ENCODE results near the gene RFC1. TPM values are rescaled to one million over a fixed set of nuclear protein-coding genes. Genes with fewer than 3 reads are reported as not detected.

Gene RFC1
- total RNA-seq, 1 donor from 2014 or later: 123 TPM

- H3K4me3 Mint-ChIP-seq: no peak overlapping the region
- Histone ChIP-seq H2AFZ (replicated peaks) (no peak overlapping the region), H3K4me2 (no peak overlapping the region), H4K20me1 (ENCODE audit: low read depth) (no peaks in the 10 kb centered on the region), H3K27ac (no peak overlapping the region), H3K79me2 (ENCODE audit: low read depth) (no peaks in the 10 kb centered on the region), H3K4me1 (no peaks in the 10 kb centered on the region), H3F3A (ENCODE audit: low read depth) (no peaks in the 10 kb centered on the region), H3K27me3 (no peaks in the 10 kb centered on the region), H3K4me3 (no peak overlapping the region), H3K9me3 (ENCODE audit: low read depth) (no peaks in the 10 kb centered on the region), H3K9ac (no peak overlapping the region), H3K36me3 (no peaks in the 10 kb centered on the region)
- no peaks in the 10 kb centered on the region for H3K9me3 Mint-ChIP-seq
- no peaks in the 10 kb centered on the region for H3K4me1 Mint-ChIP-seq
- no peak overlapping the region for H3K27ac Mint-ChIP-seq
- H3K36me3 Mint-ChIP-seq: no peaks in the 10 kb centered on the region
- DNase-seq (ENCODE audit: low spot score): no peak
- TF ChIP-seq EZH2 (IDR thresholded peaks at IDR 0.05): no peak
- no peak for TF ChIP-seq CTCF (IDR thresholded peaks at IDR 0.05)
- TF ChIP-seq EZH2phosphoT487 (IDR thresholded peaks at IDR 0.05): no peak
- H3K27me3 Mint-ChIP-seq (ENCODE audit: insufficient read depth, low read depth): no peaks in the 10 kb centered on the region
Observed at GRCh38 chr4:39394706-39395105, 28.5 kb upstream of the RFC1 start.

- H3K79me2 ChIP-seq (ENCODE audit: low read depth): no peaks in the 10 kb centered on the region
- no peaks in the 10 kb centered on the region for H3F3A ChIP-seq (ENCODE audit: low read depth)
- H3K4me3 Mint-ChIP-seq: no peak overlapping the region
- H4K20me1 ChIP-seq (ENCODE audit: low read depth): no peaks in the 10 kb centered on the region
- H3K4me1 ChIP-seq: no peaks in the 10 kb centered on the region
- no peak overlapping the region for H3K27ac ChIP-seq
- H3K9me3 Mint-ChIP-seq: no peaks in the 10 kb centered on the region
- TF ChIP-seq CTCF (IDR thresholded peaks at IDR 0.05): no peak
- no peak for TF ChIP-seq EZH2 (IDR thresholded peaks at IDR 0.05)
- no peak for TF ChIP-seq EZH2phosphoT487 (IDR thresholded peaks at IDR 0.05)
- peak overlapping the region; percentile 31 for H2AFZ ChIP-seq (replicated peaks)
- no peak for DNase-seq (ENCODE audit: low spot score)
- H3K27ac Mint-ChIP-seq: no peak overlapping the region
- H3K27me3 ChIP-seq: no peaks in the 10 kb centered on the region
- H3K4me2 ChIP-seq: no peak overlapping the region
- H3K9me3 ChIP-seq (ENCODE audit: low read depth): no peaks in the 10 kb centered on the region
- no peak overlapping the region for H3K9ac ChIP-seq
- H3K4me1 Mint-ChIP-seq: no peaks in the 10 kb centered on the region
- H3K36me3 Mint-ChIP-seq: no peaks in the 10 kb centered on the region
- no peaks in the 10 kb centered on the region for H3K36me3 ChIP-seq
- H3K27me3 Mint-ChIP-seq (ENCODE audit: insufficient read depth, low read depth): no peaks in the 10 kb centered on the region
- no peak overlapping the region for H3K4me3 ChIP-seq
Observed at GRCh38 chr4:39390603-39391002, 24.4 kb upstream of the RFC1 start.

- no peaks in the 10 kb centered on the region for H3K9me3 ChIP-seq (ENCODE audit: low read depth)
- H3K36me3 ChIP-seq: no peaks in the 10 kb centered on the region
- H3K27me3 ChIP-seq: no peaks in the 10 kb centered on the region
- no peaks in the 10 kb centered on the region for H3K36me3 Mint-ChIP-seq
- peak; percentile 20 for DNase-seq (ENCODE audit: low spot score)
- no peak overlapping the region for H3K9ac ChIP-seq
- H2AFZ ChIP-seq (replicated peaks): peak overlapping the region; percentile 94
- H4K20me1 ChIP-seq (ENCODE audit: low read depth): no peaks in the 10 kb centered on the region
- H3K79me2 ChIP-seq (ENCODE audit: low read depth): no peaks in the 10 kb centered on the region
- TF ChIP-seq EZH2 (IDR thresholded peaks at IDR 0.05): no peak
- TF ChIP-seq CTCF (IDR thresholded peaks at IDR 0.05): no peak
- no peak for TF ChIP-seq EZH2phosphoT487 (IDR thresholded peaks at IDR 0.05)
- H3K4me3 ChIP-seq: no peak overlapping the region
- no peak overlapping the region for H3K4me2 ChIP-seq
- no peak overlapping the region for H3K27ac Mint-ChIP-seq
- H3K27me3 Mint-ChIP-seq (ENCODE audit: insufficient read depth, low read depth): no peaks in the 10 kb centered on the region
- no peaks in the 10 kb centered on the region for H3K9me3 Mint-ChIP-seq
- no peaks in the 10 kb centered on the region for H3K4me1 ChIP-seq
- no peak overlapping the region for H3K4me3 Mint-ChIP-seq
- no peak overlapping the region for H3K27ac ChIP-seq
- no peaks in the 10 kb centered on the region for H3K4me1 Mint-ChIP-seq
- H3F3A ChIP-seq (ENCODE audit: low read depth): no peaks in the 10 kb centered on the region
Observed at GRCh38 chr4:39384563-39384962, 18.4 kb upstream of the RFC1 start.
